GM18498 (cell line): ENCODE measurements around the gene MAGI3.

Experiments
- ATAC-seq: cut with Tn5 transposase; IDR thresholded peaks from one replicate; pipeline ENCODE4 v1.9.1; 2021; ENCODE audit warnings: mild to moderate bottlenecking, moderate library complexity; ENCODE audit not compliant: unreplicated experiment

The MAGI3 gene

DNA sequence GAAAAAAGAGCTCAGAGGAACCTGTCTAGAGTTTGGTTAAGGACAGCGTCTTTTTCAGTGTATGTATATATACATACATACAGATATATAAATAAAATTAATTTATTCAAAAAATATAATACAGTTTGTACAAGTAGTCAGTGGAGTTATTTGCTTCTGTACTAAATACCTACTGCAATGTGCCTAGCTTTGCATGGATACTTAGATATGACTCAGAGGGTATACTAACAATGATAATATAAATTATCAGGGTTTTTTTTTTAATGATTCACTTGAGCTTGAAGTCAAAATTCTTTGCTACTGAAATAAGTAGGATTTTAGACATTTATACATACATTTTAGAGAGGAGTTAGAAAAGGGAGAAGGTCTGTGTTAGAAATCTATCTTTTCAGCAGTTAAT is 251.1 kb downstream of the MAGI3 start:
- no peak for ATAC-seq

DNA sequence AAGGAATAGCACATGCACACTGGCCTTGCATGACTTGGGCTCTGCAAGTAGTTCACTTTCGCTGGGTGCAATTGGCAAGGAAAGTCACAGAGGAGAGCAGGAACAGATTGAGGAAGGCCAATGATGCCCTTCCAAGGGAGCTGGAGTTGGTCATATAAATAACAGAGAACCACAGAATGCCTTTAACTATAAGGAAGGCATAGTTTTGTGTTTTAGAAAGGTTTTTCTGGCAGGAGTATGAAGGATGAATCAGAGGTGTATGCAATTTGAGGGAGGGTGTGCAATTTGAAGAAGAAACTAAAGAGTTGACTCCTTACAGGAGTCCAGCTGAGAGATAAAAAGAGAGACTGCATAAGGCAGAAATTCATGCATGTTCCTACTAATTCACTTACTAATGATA is 256.8 kb downstream of the MAGI3 start:
- no peak for ATAC-seq

DNA sequence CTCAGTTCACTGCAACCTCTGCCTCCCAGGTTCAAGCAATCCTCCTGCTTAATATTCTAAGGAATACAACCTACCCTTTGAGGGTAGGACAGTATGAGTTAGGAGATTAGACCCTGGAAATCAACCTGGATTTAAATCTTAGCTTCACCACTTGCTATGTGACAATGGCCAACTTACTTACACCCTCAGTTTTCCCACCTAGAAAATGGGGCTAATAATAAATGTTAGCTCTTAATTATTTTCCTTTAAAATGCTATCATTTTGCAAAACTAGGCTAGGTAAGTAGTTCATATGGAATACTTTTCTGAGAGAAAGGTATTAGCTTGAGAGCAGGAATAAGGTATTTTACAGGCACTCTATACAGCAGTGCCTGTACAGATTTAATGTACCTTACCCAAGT is 258.2 kb downstream of the MAGI3 start:
- ATAC-seq = no peak

GRCh38 chr1:113652771-113653170 is 262.5 kb downstream of the MAGI3 start:
- no peak for ATAC-seq

DNA sequence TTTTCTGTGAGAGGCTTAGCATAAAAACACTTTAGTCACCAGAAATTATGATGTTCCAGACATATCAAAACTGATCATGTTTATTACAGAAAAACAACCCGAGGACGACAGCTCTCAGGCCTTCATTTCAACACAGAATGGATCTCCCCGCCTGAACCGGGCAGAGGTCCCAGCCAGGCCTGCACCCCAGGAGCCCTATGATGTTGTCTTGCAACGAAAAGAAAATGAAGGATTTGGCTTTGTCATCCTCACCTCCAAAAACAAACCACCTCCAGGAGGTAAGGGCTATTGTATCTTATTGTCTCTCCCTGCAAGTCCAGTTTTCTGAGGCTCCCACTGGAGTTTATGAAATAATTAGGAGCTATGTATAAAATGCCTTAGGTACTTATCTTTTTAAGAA is 263.4 kb downstream of the MAGI3 start:
- ATAC-seq = no peak

DNA sequence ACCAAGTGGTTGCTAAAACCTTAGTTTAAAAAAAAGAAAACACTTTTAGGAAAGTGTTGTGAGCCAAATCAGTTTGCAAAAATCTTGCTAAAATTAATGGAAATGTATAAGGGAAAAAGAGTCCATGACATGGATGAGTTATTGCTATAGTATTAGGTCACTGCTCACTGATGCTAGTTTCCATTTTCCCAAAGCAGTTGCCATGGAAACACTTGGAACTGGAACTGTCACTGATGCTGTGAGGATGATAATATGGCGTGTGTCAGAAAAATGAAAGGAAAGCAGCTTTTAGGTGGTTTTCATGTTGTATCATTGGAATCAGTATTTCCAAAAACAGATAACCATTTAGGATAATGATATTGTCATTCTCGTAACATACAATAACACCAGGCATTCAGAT is 264.6 kb downstream of the MAGI3 start:
- ATAC-seq = no peak

- ATAC-seq = no peak
These were observed 266.8 kb downstream of the MAGI3 start for GRCh38 chr1:113657126-113657525.

- ATAC-seq = no peak
These were observed 267.3 kb downstream of the MAGI3 start for GRCh38 chr1:113657556-113658063.

DNA sequence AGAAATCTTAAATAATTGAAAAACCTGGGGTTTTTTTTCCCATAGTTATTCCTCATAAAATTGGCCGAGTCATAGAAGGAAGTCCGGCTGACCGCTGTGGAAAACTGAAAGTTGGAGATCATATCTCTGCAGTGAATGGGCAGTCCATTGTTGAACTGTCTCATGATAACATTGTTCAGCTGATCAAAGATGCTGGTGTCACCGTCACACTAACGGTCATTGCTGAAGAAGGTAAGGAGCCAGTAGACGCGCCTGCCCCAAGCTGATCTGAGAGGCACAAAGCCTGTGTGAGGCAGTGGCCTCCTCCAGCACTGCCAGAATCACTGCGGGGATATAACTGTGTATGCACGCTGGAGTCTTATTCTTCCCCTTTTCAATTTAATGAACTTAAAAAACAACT is 268.7 kb downstream of the MAGI3 start:
- no peak for ATAC-seq

DNA sequence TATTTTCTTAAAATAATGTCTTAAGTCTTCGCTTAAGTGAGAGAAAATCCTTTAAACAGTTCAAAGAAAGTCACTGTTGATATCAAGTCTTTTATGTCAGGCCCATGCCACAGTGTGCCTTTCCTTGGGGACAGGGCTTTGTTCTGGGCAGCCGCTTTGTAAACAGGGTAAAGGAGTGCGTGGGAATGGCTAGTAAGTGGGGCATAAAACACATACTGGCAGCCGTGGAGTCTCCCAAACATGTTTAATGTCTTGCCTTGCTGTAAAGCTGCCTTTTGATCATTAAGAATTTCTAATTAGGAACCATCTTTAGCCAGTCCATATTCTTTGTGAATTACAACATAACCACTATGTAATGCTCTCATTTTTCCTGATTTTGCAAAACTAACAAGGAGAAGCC is 269.2 kb downstream of the MAGI3 start:
- ATAC-seq = no peak

- no peak for ATAC-seq
These were observed 269.8 kb downstream of the MAGI3 start for GRCh38 chr1:113660088-113660487.

DNA sequence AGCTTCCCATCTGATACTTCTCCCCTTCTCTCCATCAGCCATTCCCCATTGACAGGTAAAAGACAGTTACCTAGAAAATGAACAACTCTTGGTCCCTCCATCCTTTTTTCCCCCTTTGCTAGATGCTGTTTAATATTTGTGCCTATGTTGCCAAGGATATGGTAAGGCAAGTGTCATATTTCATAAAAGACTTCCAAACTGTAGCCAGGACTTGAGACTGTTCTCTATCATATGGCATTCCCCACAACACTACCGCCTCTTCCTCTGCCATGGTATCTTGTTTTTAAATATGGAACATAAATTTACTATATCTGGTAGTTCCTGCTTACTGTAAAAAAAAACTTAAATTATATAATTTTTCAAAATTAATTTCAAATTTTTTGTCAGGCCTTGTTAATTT is 271.8 kb downstream of the MAGI3 start:
- no peak for ATAC-seq

GRCh38 chr1:113663165-113663951 is 273.0 kb downstream of the MAGI3 start:
- ATAC-seq = no peak

DNA sequence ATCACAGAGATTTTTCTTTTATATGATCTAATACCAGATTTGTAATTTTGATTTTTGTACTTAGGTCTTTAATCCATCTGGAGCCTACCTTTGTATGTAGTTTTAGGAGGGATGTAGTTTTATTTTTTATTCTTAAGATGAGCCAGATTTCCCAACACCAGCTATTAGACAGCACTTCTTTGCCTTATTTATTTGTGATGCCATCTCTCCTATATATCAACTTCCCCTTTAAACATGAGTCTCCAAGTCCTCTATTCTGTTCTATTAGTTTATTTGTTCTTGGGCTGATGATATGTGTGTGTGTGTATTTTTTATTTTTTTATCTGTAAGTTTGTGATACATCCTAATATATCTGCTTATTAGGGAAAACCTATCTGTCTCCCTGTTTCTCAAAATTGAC is 274.8 kb downstream of the MAGI3 start:
- ATAC-seq = no peak

DNA sequence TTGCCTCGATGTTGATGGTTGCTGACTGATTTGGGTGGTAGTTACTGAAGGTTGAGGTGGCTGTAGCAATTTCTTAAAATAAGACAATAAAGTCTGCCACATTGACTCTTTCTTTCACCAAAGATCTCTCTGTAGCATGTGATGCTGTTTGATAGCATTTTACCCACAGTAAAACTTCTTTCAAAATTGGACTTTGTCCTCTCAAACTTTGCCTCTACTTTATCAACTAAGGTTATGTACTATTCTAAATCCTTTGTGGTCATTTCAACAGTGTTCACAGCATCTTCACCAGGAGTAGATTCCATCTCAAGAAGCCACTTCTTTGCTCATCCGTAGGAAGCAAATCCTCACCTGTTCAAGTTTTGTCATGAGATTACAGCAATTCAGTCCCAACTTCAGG is 275.8 kb downstream of the MAGI3 start:
- ATAC-seq = no peak

- no peak for ATAC-seq
These were observed 279.7 kb downstream of the MAGI3 start for GRCh38 chr1:113669988-113670387.

DNA sequence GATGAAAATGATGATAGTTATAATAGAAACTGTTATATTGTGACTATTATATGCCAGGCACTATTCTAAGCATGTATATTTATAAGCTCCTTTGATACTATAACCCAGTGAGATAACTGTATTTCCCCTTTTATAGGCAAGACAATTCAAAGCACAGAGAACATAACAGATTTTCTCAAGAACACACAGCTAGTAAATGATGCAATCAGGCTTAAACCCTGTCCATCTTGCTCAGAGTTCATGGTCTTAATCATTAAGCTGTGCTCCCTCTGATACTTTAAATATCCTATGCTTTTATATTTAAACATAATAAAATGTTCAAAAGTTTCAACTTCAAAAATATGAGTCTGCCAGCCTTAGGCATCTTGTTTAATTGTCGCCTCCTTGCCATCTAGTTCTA is 280.3 kb downstream of the MAGI3 start:
- no peak for ATAC-seq

GRCh38 chr1:113672491-113672890 is 282.2 kb downstream of the MAGI3 start:
- no peak for ATAC-seq

- ATAC-seq = no peak
These were observed 284.3 kb downstream of the MAGI3 start for GRCh38 chr1:113674591-113674990.

DNA sequence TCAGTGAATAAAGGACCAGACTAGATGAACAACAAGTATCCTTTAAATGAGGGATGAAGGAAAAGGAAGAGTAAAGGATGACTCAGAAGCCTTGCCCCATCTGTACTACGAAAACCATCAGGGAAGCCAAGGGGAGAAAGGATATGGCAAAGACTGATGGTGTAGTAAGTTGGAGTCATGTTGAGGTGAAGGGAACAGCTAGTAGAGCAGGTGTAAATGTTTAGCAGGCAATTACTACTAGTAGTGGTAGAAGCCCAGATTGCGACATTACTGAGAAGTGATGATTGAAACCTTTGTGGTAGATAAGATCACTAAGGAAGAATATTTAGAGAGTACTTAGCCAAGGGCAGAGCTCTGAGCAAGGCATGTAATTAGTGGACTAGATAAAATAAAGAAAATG is 285.0 kb downstream of the MAGI3 start:
- no peak for ATAC-seq

- ATAC-seq = no peak
These were observed 286.2 kb downstream of the MAGI3 start for GRCh38 chr1:113676524-113676923.

GRCh38 chr1:113677250-113678158 is 287.2 kb downstream of the MAGI3 start:
- ATAC-seq = no peak
